Endodermal cell (in vitro differentiated cells): ENCODE results near the gene BRMS1. TPM values are rescaled to one million over a fixed set of nuclear protein-coding genes. Genes with fewer than 3 reads are reported as not detected.
"Not testable (repeated sequence)": the region's sequence is repeated elsewhere in the genome, so short reads cannot be mapped to it uniquely, and the experiment has no call there.

Source experiments
- DNase-seq: peaks from one replicate; pipeline ENCODE4 v3.0.0-alpha.2; 2017
- H3K27ac ChIP-seq: 2 replicates; pipeline ENCODE4 v1.5.1; 2013; ENCODE audit warnings: mild to moderate bottlenecking, low read depth, low read length, moderate library complexity
- H3K27me3 ChIP-seq: 2 replicates; pipeline ENCODE4 v1.6.1; 2013; ENCODE audit warnings: mild to moderate bottlenecking, low read length, moderate library complexity; ENCODE audit not compliant: insufficient read depth, control insufficient read depth, poor library complexity, severe bottlenecking
- H3K36me3 ChIP-seq: 2 replicates; pipeline ENCODE4 v1.7.0; 2013; ENCODE audit warnings: mild to moderate bottlenecking, low read length, moderate library complexity; ENCODE audit not compliant: control insufficient read depth, insufficient read depth
- H3K4me1 ChIP-seq: one replicate; pipeline ENCODE4 v1.7.0; 2013; ENCODE audit warnings: low read length; ENCODE audit not compliant: control insufficient read depth, insufficient read depth
- H3K4me3 ChIP-seq: 2 replicates; pipeline ENCODE4 v1.5.1; 2013; ENCODE audit warnings: mild to moderate bottlenecking, low read length, moderate library complexity
- H3K9ac ChIP-seq: 2 replicates; pipeline ENCODE4 v1.6.1; 2013; ENCODE audit warnings: mild to moderate bottlenecking, low read length, moderate library complexity; ENCODE audit not compliant: poor library complexity, severe bottlenecking; ENCODE audit errors: extremely low read depth
- H3K9me3 ChIP-seq: 2 replicates; pipeline ENCODE4 v1.6.1; 2013; ENCODE audit warnings: mild to moderate bottlenecking, low read length, moderate library complexity; ENCODE audit not compliant: control insufficient read depth
- H3K27ac Mint-ChIP-seq: 2 replicates; pipeline ENCODE4 v1.8.0; 2020; ENCODE audit warnings: mixed read lengths
- H3K27me3 Mint-ChIP-seq: 2 replicates; pipeline ENCODE4 v1.8.0; 2021; ENCODE audit warnings: mild to moderate bottlenecking, mixed read lengths; ENCODE audit not compliant: insufficient read depth
- H3K36me3 Mint-ChIP-seq: 2 replicates; pipeline ENCODE4 v1.8.0; 2020; ENCODE audit warnings: low read depth, mixed read lengths
- H3K4me1 Mint-ChIP-seq: 2 replicates; pipeline ENCODE4 v1.8.0; 2020; ENCODE audit warnings: mixed read lengths
- H3K4me3 Mint-ChIP-seq: 2 replicates; pipeline ENCODE4 v1.8.0; 2020; ENCODE audit warnings: mild to moderate bottlenecking, moderate library complexity, mixed read lengths
- H3K9me3 Mint-ChIP-seq: 2 replicates; pipeline ENCODE4 v1.8.0; 2020; ENCODE audit warnings: mild to moderate bottlenecking, mixed read lengths
- WGBS, 2 experiments: methylation state at CpG; one replicate each; pipeline versions ENCODE4 v1.1.5 to v1.1.7; 2013; ENCODE audit warnings: missing lambda C conversion rate in 2 of 2, mixed read lengths in 1 of 2; ENCODE audit not compliant: insufficient coverage in 1 of 2, insufficient read length in 1 of 2; 5-methylcytosine and 5-hydroxymethylcytosine counted together
- total RNA-seq, 2 donors: library from RNA; stranded (reverse); fragmentation: NEBNext Ultra II Directional in 1 of 2; extraction: Animal tissue kit (Norgen Biotek cat#: 25700) in 1 of 2; gene quantifications; 2 replicates in 1 of 2; 3 replicates in 1 of 2; pipeline ENCODE4 v1.2.1, GENCODE V29; 2021
- TF ChIP-seq, protein P1 (sequence below): fragments of 200-600 bp; sonication (generic); conservative IDR thresholded peaks from 2 replicates; pipeline ENCODE4 v1.5.0; 2021; ENCODE audit warnings: antibody characterized with exemption, mild to moderate bottlenecking

BRMS1 gene
- total RNA-seq, 2 donors from 2014 or later, result 38.7 to 40.3 TPM

DNA sequence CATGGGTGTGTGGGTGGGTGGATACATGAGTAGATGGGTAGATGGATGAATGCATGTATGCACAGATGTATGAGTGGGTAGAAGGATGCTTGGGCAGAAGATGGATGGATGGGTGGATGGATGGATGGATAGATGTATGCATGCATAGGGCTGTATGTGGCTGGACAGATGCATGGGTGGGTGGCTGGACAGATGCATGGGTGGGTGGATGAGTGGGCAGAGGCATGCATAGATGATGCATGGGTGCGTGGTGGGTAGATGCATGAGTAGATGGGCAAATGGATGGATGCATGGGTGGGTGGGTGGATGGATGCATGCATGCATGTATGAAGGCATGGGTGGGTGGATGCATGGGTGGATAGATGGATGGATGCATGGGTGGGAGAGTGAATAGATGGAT, 21.2 kb downstream of the BRMS1 start:
- H3K27ac ChIP-seq, result no peak overlapping the region
- H3K4me3 ChIP-seq, result no peak overlapping the region
- TF ChIP-seq, protein P1, sequence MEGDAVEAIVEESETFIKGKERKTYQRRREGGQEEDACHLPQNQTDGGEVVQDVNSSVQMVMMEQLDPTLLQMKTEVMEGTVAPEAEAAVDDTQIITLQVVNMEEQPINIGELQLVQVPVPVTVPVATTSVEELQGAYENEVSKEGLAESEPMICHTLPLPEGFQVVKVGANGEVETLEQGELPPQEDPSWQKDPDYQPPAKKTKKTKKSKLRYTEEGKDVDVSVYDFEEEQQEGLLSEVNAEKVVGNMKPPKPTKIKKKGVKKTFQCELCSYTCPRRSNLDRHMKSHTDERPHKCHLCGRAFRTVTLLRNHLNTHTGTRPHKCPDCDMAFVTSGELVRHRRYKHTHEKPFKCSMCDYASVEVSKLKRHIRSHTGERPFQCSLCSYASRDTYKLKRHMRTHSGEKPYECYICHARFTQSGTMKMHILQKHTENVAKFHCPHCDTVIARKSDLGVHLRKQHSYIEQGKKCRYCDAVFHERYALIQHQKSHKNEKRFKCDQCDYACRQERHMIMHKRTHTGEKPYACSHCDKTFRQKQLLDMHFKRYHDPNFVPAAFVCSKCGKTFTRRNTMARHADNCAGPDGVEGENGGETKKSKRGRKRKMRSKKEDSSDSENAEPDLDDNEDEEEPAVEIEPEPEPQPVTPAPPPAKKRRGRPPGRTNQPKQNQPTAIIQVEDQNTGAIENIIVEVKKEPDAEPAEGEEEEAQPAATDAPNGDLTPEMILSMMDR, result no peak
- no peaks in the 10 kb centered on the region for H3K36me3 ChIP-seq
- no peaks in the 10 kb centered on the region for H3K4me1 ChIP-seq
- H3K36me3 Mint-ChIP-seq, result no peaks in the 10 kb centered on the region
- H3K4me3 Mint-ChIP-seq, result no peak overlapping the region
- no peak overlapping the region for H3K9ac ChIP-seq
- H3K9me3 Mint-ChIP-seq, result peaks cover 18% of the 10 kb centered on the region
- no peak for DNase-seq
- H3K4me1 Mint-ChIP-seq, result peaks cover 3% of the 10 kb centered on the region
- WGBS, 2 experiments, result 93% methylated on average over 1 of the region's 1 CpG; no CpG with 5 or more reads in 1 of the 2 experiments
- H3K27me3 ChIP-seq, result no peaks in the 10 kb centered on the region
- no peaks in the 10 kb centered on the region for H3K9me3 ChIP-seq
- peaks cover 20% of the 10 kb centered on the region for H3K27me3 Mint-ChIP-seq
- H3K27ac Mint-ChIP-seq, result no peak overlapping the region

DNA sequence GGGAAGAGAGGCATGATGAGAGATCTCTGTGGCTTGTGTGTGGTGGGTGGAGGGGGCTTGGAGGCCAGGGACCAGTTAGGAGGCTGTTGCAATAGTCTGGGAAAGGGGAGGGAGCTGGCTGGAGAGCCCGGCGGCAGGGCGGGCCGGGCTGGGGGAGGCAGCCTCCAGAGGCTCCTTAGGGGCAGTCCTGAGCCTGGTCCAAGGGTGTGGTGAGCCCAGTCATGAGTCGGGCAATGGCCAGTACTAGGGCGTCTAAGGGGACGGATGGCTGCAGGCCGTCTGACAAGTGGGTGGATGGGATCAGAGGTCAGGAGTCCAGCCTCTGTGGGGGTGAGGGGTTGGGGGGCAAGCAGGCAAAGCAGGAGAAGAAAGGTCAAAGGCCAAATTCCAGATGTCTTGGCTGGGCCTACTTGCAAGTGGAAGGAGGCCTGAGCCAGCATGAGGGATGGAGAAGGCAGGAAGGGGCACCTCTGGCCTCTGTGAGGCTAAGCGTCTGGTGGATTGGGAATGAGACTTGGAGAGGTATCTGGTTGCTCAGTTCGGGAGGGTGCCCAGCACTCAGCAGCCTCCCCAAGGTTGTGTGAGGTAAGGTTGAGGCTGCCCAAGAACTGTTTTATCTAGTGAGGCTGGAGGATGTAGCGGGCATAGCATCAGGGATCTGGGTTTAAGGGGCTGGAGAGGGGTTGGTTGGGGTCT, 22.0 kb downstream of the BRMS1 start:
- Mint-ChIP-seq H3K9me3 (peaks cover 19% of the 10 kb centered on the region), H3K27me3 (peaks cover 19% of the 10 kb centered on the region), H3K27ac (no peak overlapping the region), H3K36me3 (no peaks in the 10 kb centered on the region), H3K4me3 (no peak overlapping the region), H3K4me1 (no peaks in the 10 kb centered on the region)
- Histone ChIP-seq H3K9ac (no peak overlapping the region), H3K27me3 (no peaks in the 10 kb centered on the region), H3K4me3 (no peak overlapping the region), H3K36me3 (no peaks in the 10 kb centered on the region), H3K27ac (no peak overlapping the region), H3K4me1 (no peaks in the 10 kb centered on the region), H3K9me3 (no peaks in the 10 kb centered on the region)
- no peak for DNase-seq
- WGBS, 2 experiments, result 89 to 93% methylated on average over 6 to 11 of the region's 11 CpGs
- TF ChIP-seq, protein P1, result no peak

DNA sequence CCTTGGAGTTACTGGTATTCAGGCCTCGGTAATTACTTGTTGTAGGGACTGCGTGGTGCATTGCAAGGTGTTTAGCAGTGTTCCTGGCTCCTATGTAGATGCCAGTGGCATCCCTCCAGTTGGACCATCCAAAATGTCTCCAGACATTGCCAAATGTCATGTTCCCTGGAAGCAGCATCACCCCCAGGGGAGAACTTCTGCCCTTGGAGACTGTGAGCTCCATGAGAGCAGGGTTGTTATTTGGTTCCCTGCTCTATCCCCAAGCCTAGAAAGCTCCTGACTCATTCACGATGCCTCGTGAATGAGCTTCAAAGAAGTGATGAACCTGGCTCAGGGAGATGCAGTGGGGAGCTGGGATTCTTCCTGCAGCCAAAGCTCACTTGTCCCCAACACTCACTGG, 23.3 kb downstream of the BRMS1 start:
- peaks cover 5% of the 10 kb centered on the region for H3K4me1 Mint-ChIP-seq
- H3K4me3 ChIP-seq, result no peak overlapping the region
- H3K27me3 ChIP-seq, result no peaks in the 10 kb centered on the region
- H3K36me3 Mint-ChIP-seq, result no peaks in the 10 kb centered on the region
- TF ChIP-seq, protein P1, result no peak
- no peaks in the 10 kb centered on the region for H3K9me3 ChIP-seq
- H3K4me1 ChIP-seq, result no peaks in the 10 kb centered on the region
- 83 to 90% methylated on average over 4 of the region's 4 CpGs for WGBS, 2 experiments
- no peak overlapping the region for H3K27ac ChIP-seq
- H3K9me3 Mint-ChIP-seq, result peaks cover 19% of the 10 kb centered on the region
- no peak overlapping the region for H3K9ac ChIP-seq
- H3K4me3 Mint-ChIP-seq, result no peak overlapping the region
- peaks cover 11% of the 10 kb centered on the region for H3K27me3 Mint-ChIP-seq
- no peaks in the 10 kb centered on the region for H3K36me3 ChIP-seq
- DNase-seq, result no peak
- no peak overlapping the region for H3K27ac Mint-ChIP-seq

DNA sequence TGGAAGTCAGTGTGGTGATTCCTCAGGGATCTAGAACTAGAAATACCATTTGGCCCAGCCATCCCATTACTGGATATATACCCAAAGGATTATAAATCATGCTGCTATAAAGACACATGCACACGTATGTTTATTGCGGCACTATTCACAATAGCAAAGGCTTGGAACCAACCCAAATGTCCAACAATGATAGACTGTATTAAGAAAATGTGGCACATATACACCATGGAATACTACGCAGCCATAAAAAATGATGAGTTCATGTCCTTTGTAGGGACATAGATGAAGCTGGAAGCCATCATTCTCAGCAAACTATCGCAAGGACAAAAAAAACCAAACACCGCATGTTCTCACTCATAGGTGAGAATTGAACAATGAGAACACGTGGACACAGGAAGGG, 24.2 kb downstream of the BRMS1 start:
- not testable (repeated sequence) for H3K27ac Mint-ChIP-seq, H3K4me1 ChIP-seq, H3K9me3 ChIP-seq, H3K36me3 Mint-ChIP-seq, H3K9ac ChIP-seq, DNase-seq, H3K4me1 Mint-ChIP-seq, H3K27ac ChIP-seq, H3K36me3 ChIP-seq, H3K27me3 ChIP-seq, H3K4me3 Mint-ChIP-seq, H3K4me3 ChIP-seq
- H3K9me3 Mint-ChIP-seq, result peaks cover 19% of the 10 kb centered on the region
- peaks cover 16% of the 10 kb centered on the region for H3K27me3 Mint-ChIP-seq
- WGBS, 2 experiments, result 78 to 95% methylated on average over 1 to 4 of the region's 6 CpGs

DNA sequence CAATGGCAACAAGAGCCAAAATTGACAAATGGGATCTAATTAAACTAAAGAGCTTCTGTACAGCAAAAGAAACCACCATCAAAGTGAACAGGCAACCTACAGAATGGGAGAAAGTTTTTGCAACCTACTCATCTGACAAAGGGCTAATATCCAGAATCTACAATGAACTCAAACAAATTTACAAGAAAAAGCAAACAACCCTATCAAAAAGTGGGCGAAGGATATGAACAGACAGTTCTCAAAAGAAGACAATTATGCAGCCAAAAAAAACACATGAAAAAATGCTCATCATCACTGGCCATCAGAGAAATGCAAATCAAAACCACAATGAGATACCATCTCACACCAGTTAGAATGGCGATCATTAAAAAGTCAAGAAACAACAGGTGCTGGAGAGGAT, 24.6 kb downstream of the BRMS1 start:
- H3K9me3 Mint-ChIP-seq, result peaks cover 19% of the 10 kb centered on the region
- peaks cover 19% of the 10 kb centered on the region for H3K27me3 Mint-ChIP-seq
- not testable (repeated sequence) for H3K4me1 Mint-ChIP-seq, H3K9me3 ChIP-seq, H3K27ac ChIP-seq, H3K27ac Mint-ChIP-seq, H3K4me3 ChIP-seq, H3K36me3 ChIP-seq, H3K4me3 Mint-ChIP-seq, DNase-seq, H3K4me1 ChIP-seq, H3K36me3 Mint-ChIP-seq, H3K27me3 ChIP-seq, H3K9ac ChIP-seq
- 100% methylated on average over 1 of the region's 2 CpGs; no CpG with 5 or more reads in 1 of the 2 experiments for WGBS, 2 experiments
